SK-N-SH treated with all-trans-retinoic acid at 6 μM for 48 hours (cell line): ENCODE measurements around the gene TMEM185A.

Source experiments
- ARNTL ChIP-seq: fragments of 450-650 bp; formaldehyde crosslinking; IDR thresholded peaks from 2 replicates; pipeline ENCODE4 v1.5.0; 2020; ENCODE audit warnings: low read depth, mild to moderate bottlenecking, moderate library complexity, borderline replicate concordance
- CREB5 ChIP-seq: fragments of 250-450 bp; sonication (Bioruptor Pico); IDR thresholded peaks from 2 replicates; pipeline ENCODE4 v1.5.1; 2020; ENCODE audit warnings: low read depth, mild to moderate bottlenecking, moderate library complexity
- ESRRG ChIP-seq: fragments of 250-450 bp; sonication (Bioruptor Pico); IDR thresholded peaks from 2 replicates; pipeline ENCODE4 v1.6.1; 2021; ENCODE audit warnings: mild to moderate bottlenecking
- OSR1 ChIP-seq: fragments of 250-450 bp; sonication (Bioruptor Pico); IDR thresholded peaks from 2 replicates; pipeline ENCODE4 v1.8.0; 2022; ENCODE audit warnings: moderate library complexity, mild to moderate bottlenecking, inconsistent platforms
- ZFP3 ChIP-seq: fragments of 250-450 bp; sonication (Bioruptor Pico); IDR thresholded peaks from 2 replicates; pipeline ENCODE4 v1.5.0; 2020; ENCODE audit warnings: mild to moderate bottlenecking, moderate library complexity
- TF ChIP-seq, protein P1 (sequence below): fragments of 250-450 bp; sonication (Bioruptor Pico); IDR thresholded peaks from 2 replicates; pipeline ENCODE4 v1.8.0; 2020; ENCODE audit warnings: mild to moderate bottlenecking, moderate library complexity, borderline replicate concordance

DNA sequence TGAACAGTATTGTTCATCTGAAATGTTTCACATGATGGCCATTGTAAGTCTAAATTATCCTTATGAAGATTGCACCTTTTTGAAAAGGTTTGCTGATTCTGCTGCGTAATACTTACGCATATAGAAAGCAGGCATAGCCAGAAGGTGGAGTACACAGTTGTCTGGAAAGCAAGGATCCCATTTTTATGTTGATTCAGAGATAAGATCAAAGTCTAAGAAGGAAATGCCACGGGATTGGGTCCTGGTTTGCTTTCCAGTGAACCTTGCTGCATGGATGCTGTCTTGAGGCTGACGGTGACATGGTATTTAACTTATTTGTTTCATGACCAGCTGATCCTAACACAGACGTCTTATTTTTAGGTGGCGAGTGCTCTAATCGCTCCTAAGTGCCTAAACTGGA, 59.8 kb downstream of the TMEM185A start:
- TF ChIP-seq OSR1 (no peak), ARNTL (no peak), CREB5 (CRISPR knock-in tag) (no peak), ZFP3 (CRISPR knock-in tag) (no peak), ESRRG (no peak)
- TF ChIP-seq, protein P1, sequence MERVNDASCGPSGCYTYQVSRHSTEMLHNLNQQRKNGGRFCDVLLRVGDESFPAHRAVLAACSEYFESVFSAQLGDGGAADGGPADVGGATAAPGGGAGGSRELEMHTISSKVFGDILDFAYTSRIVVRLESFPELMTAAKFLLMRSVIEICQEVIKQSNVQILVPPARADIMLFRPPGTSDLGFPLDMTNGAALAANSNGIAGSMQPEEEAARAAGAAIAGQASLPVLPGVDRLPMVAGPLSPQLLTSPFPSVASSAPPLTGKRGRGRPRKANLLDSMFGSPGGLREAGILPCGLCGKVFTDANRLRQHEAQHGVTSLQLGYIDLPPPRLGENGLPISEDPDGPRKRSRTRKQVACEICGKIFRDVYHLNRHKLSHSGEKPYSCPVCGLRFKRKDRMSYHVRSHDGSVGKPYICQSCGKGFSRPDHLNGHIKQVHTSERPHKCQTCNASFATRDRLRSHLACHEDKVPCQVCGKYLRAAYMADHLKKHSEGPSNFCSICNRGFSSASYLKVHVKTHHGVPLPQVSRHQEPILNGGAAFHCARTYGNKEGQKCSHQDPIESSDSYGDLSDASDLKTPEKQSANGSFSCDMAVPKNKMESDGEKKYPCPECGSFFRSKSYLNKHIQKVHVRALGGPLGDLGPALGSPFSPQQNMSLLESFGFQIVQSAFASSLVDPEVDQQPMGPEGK (CRISPR knock-in tag): no peak
